ENCODE results near the gene C2orf42. TPM values are rescaled to one million over a fixed set of nuclear protein-coding genes. Genes with fewer than 3 reads are reported as not detected.
"Not testable (repeated sequence)": the region's sequence is repeated elsewhere in the genome, so short reads cannot be mapped to it uniquely, and the experiment has no call there.

C2orf42 gene
- total RNA-seq, 1 experiment from 2014 or later, result 17.4 TPM

GRCh38 chr2:70187170-70187569, 3.6 kb downstream of the C2orf42 start:
- ATAC-seq; H2AFZ ChIP-seq (ENCODE audit: low read depth, low read length, poor library complexity, severe bottlenecking); H3K36me3 ChIP-seq (ENCODE audit: control insufficient read depth in 1 of 2, insufficient read depth in 2 of 2, low read length in 2 of 2); H3K4me3 ChIP-seq (replicated peaks in 1 of 2; ENCODE audit: low read depth in 1 of 2, low read length in 2 of 2); H3K27me3 ChIP-seq (ENCODE audit: insufficient read depth, low read length); H4K20me1 ChIP-seq (ENCODE audit: insufficient read depth); POLR2A ChIA-PET; H3K4me2 ChIP-seq (ENCODE audit: low read length); H3K79me2 ChIP-seq (ENCODE audit: insufficient read depth, low read length); RAD21 ChIA-PET (ENCODE audit: low non-redundant PET in 1 of 2, low total read pairs in 2 of 2, uncharacterized antibody in 2 of 2, unreplicated experiment in 2 of 2); H3K9me3 ChIP-seq (ENCODE audit: control insufficient read depth in 1 of 2, insufficient read depth in 1 of 2, low read depth in 1 of 2, low read length in 2 of 2); CTCF ChIA-PET; H3K9me2 ChIP-seq (ENCODE audit: insufficient read depth); H3K27ac ChIP-seq (ENCODE audit: low read depth, low read length); intact Hi-C loops (cut with micrococcal nuclease); H3K9ac ChIP-seq (ENCODE audit: low read length); BruUV-seq (replicated peaks); DNase-seq (ENCODE audit: low read depth, low spot score): not testable (repeated sequence)
- H3K4me1 ChIP-seq (ENCODE audit: control insufficient read depth in 1 of 2, insufficient read depth in 2 of 2, low read length in 2 of 2), result peaks cover 7 to 14% of the 10 kb centered on the region in 2 experiments; a peak in 3 of 4 replicates

- no peak overlapping the region for H3K4me3 ChIP-seq (replicated peaks in 1 of 2; ENCODE audit: low read depth in 1 of 2, low read length in 2 of 2)
- no peaks in the 10 kb centered on the region for H4K20me1 ChIP-seq (ENCODE audit: insufficient read depth)
- no TSS peak for BruUV-seq (replicated peaks)
- no peak overlapping the region for H3K27ac ChIP-seq (ENCODE audit: low read depth, low read length)
- H3K36me3 ChIP-seq (ENCODE audit: control insufficient read depth in 1 of 2, insufficient read depth in 2 of 2, low read length in 2 of 2), result peaks cover 0 to 11% of the 10 kb centered on the region in 2 experiments; a peak in 2 of 4 replicates
- no peaks in the 10 kb centered on the region for H3K79me2 ChIP-seq (ENCODE audit: insufficient read depth, low read length)
- intact Hi-C loops (cut with micrococcal nuclease), result no loop called here
- TF ChIP-seq, protein P1, sequence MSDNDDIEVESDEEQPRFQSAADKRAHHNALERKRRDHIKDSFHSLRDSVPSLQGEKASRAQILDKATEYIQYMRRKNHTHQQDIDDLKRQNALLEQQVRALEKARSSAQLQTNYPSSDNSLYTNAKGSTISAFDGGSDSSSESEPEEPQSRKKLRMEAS (IDR thresholded peaks at IDR 0.05), result no peak
- TF ChIP-seq FOSL1 (IDR thresholded peaks at IDR 0.05; ENCODE audit: low read depth), result no peak
- TF ChIP-seq, protein P2, sequence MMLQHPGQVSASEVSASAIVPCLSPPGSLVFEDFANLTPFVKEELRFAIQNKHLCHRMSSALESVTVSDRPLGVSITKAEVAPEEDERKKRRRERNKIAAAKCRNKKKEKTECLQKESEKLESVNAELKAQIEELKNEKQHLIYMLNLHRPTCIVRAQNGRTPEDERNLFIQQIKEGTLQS (IDR thresholded peaks at IDR 0.05), result no peak
- TF ChIP-seq CEBPB (IDR thresholded peaks at IDR 0.05; ENCODE audit: low read depth), result no peak
- TF ChIP-seq EZH2 (IDR thresholded peaks at IDR 0.05), result no peak
- TF ChIP-seq SRF (IDR thresholded peaks at IDR 0.05; ENCODE audit: low read depth), result no peak
- TF ChIP-seq SIN3A (IDR thresholded peaks at IDR 0.05; ENCODE audit: low read depth), result no peak
- no peak for TF ChIP-seq CBX3 (IDR thresholded peaks at IDR 0.05; ENCODE audit: low read depth)
- no peak for TF ChIP-seq TCF7L2 (IDR thresholded peaks at IDR 0.05; ENCODE audit: borderline replicate concordance, extremely low read depth, insufficient read depth, insufficient read length)
- no peaks in the 10 kb centered on the region for H3K27me3 ChIP-seq (ENCODE audit: insufficient read depth, low read length)
- no peak overlapping the region for H3K9ac ChIP-seq (ENCODE audit: low read length)
- DNase-seq (ENCODE audit: low read depth, low spot score), result no peak
- ChIA-PET POLR2A (interaction anchor here (2.3 kb wide), 1 partner anchor 9 kb away, joined by 9 read pairs; the partner anchor contains the start of gene C2orf42), CTCF (no interaction called here), RAD21 (ENCODE audit: low non-redundant PET in 1 of 2, low total read pairs in 2 of 2, uncharacterized antibody in 2 of 2, unreplicated experiment in 2 of 2) (no interaction called here)
- no peaks in the 10 kb centered on the region for H3K9me2 ChIP-seq (ENCODE audit: insufficient read depth)
- no peaks in the 10 kb centered on the region for H3K9me3 ChIP-seq (ENCODE audit: control insufficient read depth in 1 of 2, insufficient read depth in 1 of 2, low read depth in 1 of 2, low read length in 2 of 2)
- H3K4me1 ChIP-seq (ENCODE audit: control insufficient read depth in 1 of 2, insufficient read depth in 2 of 2, low read length in 2 of 2), result no peaks in the 10 kb centered on the region
- no peak overlapping the region for H2AFZ ChIP-seq (ENCODE audit: low read depth, low read length, poor library complexity, severe bottlenecking)
- no peak for ATAC-seq
- H3K4me2 ChIP-seq (ENCODE audit: low read length), result no peak overlapping the region
These were observed 8.1 kb downstream of the C2orf42 start for GRCh38 chr2:70182689-70183088.
